BE2C (cell line): ENCODE measurements around the gene BTBD17.

Experiments used
- DNase-seq: peaks from one replicate; pipeline ENCODE4 v3.0.0-alpha.2; 2020
- H3K27me3 ChIP-seq: fragments of 250-450 bp; sonication (Bioruptor Pico); 2 replicates; pipeline ENCODE4 v1.5.1; 2020; ENCODE audit warnings: mild to moderate bottlenecking
- H3K36me3 ChIP-seq: fragments of 250-450 bp; sonication (Bioruptor Pico); 2 replicates; pipeline ENCODE4 v1.5.1; 2020; ENCODE audit warnings: mild to moderate bottlenecking
- H3K4me1 ChIP-seq: fragments of 250-450 bp; sonication (Bioruptor Pico); 2 replicates; pipeline ENCODE4 v1.5.1; 2020
- H3K4me3 ChIP-seq: 2 replicates; pipeline ENCODE4 v1.5.1; 2011; ENCODE audit warnings: low read depth, low read length
- H3K9me3 ChIP-seq: fragments of 250-450 bp; sonication (Bioruptor Pico); 2 replicates; pipeline ENCODE4 v1.5.1; 2020
- TF ChIP-seq, protein P1 (sequence below): IDR thresholded peaks from 2 replicates; pipeline ENCODE4 v1.5.1; 2012; ENCODE audit warnings: mild to moderate bottlenecking, low read depth, low read length

Gene BTBD17

DNA sequence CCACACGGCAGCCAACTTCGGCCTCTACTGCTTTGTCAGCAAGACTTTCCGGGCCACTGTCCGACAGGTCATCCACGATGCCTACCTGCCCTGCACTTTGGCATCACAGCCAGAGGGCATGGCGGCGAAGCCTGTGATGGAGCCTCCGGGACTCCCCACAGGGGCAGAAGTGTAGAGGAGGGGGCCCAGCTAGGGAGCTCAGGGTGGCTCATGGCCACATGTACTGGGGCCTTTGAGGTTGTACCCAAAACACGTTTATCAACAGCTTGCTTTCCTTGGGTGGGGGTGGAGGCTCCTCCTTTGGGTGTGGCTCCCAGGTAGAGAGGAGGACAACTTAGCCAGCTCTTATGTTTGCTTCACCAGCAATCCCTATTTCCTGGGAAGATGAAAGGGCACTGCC lies 10.8 kb upstream of the BTBD17 start:
- Histone ChIP-seq H3K4me1 (no peaks in the 10 kb centered on the region), H3K4me3 (no peak overlapping the region), H3K27me3 (peaks cover 21% of the 10 kb centered on the region), H3K9me3 (no peaks in the 10 kb centered on the region), H3K36me3 (no peaks in the 10 kb centered on the region)
- DNase-seq, result no peak
- TF ChIP-seq, protein P1, sequence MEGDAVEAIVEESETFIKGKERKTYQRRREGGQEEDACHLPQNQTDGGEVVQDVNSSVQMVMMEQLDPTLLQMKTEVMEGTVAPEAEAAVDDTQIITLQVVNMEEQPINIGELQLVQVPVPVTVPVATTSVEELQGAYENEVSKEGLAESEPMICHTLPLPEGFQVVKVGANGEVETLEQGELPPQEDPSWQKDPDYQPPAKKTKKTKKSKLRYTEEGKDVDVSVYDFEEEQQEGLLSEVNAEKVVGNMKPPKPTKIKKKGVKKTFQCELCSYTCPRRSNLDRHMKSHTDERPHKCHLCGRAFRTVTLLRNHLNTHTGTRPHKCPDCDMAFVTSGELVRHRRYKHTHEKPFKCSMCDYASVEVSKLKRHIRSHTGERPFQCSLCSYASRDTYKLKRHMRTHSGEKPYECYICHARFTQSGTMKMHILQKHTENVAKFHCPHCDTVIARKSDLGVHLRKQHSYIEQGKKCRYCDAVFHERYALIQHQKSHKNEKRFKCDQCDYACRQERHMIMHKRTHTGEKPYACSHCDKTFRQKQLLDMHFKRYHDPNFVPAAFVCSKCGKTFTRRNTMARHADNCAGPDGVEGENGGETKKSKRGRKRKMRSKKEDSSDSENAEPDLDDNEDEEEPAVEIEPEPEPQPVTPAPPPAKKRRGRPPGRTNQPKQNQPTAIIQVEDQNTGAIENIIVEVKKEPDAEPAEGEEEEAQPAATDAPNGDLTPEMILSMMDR, result no peak

DNA sequence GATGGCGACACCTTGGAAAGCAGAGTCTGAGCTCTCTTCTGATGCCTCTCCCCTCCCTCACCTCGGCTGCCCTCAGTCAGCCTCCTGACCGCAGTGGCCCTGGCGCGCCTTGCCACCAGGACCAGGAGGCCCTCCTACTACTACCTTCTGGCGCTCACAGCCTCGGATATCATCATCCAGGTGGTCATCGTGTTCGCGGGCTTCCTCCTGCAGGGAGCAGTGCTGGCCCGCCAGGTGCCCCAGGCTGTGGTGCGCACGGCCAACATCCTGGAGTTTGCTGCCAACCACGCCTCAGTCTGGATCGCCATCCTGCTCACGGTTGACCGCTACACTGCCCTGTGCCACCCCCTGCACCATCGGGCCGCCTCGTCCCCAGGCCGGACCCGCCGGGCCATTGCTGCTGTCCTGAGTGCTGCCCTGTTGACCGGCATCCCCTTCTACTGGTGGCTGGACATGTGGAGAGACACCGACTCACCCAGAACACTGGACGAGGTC lies 10.0 kb upstream of the BTBD17 start:
- Histone ChIP-seq H3K27me3 (peaks cover 21% of the 10 kb centered on the region), H3K4me3 (no peak overlapping the region), H3K4me1 (no peaks in the 10 kb centered on the region), H3K36me3 (no peaks in the 10 kb centered on the region), H3K9me3 (no peaks in the 10 kb centered on the region)
- TF ChIP-seq, protein P1, result no peak
- DNase-seq, result no peak

DNA sequence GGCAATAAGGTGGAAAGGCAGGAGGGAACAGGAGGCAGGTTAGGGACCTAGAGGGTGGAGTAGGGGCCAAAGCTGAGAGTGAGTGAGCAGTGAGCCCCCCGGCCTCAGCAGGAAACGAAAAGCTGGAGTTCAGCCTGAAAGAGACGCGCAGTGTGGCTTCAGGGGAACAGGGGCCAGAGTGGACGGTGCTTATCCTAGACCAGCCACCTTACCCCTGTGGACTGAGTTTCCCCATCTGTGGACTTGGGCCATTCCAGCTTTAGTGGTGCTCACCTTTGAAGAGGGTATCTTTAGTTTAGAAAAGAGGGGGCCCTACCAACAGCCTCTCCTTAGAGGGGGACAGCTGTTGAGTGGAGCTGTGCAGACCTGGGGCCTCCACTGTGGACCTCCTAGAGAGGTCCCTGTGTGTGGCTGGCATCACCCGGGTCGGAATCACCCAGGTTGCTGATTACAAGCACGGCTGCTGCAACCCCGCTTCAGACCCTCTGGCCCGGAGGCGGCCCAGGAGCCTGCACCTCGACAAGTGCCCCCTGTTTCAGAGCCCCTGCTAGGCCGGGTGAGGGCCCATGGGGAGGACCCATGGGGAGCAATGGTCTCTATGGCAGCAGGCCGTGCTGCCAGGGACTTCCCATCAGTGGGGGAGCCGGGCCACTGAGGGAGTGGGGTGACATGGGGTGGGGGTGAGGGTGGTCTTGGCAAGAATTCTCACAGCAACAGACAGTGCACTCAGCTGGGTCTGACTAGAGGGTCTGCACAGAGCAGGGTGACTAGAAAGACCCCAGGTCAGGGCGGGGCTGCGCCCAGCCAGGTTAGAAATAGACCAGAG lies 8.2 kb upstream of the BTBD17 start:
- Histone ChIP-seq H3K4me1 (no peaks in the 10 kb centered on the region), H3K36me3 (no peaks in the 10 kb centered on the region), H3K4me3 (no peak overlapping the region), H3K27me3 (peaks cover 3% of the 10 kb centered on the region; the same call in 1 of the 2 replicates), H3K9me3 (no peaks in the 10 kb centered on the region)
- DNase-seq, result no peak
- TF ChIP-seq, protein P1, result no peak

DNA sequence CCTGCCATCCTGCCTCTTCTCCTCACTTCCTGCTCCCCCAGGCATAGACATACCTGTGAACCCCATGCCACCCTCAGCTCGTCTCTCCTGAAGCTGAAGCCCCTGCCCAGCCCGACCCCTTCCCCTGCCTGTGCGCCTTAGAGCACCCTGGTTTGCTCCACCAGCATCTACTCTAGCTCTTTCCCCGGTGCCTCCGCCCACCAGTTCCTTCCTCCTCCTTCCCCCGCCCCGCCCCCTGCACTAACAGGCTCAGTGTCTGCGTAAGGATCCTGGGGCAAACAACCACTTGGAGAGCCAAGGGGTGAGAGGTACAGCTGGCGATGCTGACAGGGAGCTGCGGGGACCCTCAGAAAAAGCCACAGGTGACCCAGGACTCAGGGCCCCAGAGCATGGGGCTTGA lies 7.6 kb upstream of the BTBD17 start:
- no peaks in the 10 kb centered on the region for H3K27me3 ChIP-seq
- H3K36me3 ChIP-seq, result no peaks in the 10 kb centered on the region
- DNase-seq, result no peak
- no peak overlapping the region for H3K4me3 ChIP-seq
- TF ChIP-seq, protein P1, result no peak
- H3K4me1 ChIP-seq, result no peaks in the 10 kb centered on the region
- no peaks in the 10 kb centered on the region for H3K9me3 ChIP-seq

DNA sequence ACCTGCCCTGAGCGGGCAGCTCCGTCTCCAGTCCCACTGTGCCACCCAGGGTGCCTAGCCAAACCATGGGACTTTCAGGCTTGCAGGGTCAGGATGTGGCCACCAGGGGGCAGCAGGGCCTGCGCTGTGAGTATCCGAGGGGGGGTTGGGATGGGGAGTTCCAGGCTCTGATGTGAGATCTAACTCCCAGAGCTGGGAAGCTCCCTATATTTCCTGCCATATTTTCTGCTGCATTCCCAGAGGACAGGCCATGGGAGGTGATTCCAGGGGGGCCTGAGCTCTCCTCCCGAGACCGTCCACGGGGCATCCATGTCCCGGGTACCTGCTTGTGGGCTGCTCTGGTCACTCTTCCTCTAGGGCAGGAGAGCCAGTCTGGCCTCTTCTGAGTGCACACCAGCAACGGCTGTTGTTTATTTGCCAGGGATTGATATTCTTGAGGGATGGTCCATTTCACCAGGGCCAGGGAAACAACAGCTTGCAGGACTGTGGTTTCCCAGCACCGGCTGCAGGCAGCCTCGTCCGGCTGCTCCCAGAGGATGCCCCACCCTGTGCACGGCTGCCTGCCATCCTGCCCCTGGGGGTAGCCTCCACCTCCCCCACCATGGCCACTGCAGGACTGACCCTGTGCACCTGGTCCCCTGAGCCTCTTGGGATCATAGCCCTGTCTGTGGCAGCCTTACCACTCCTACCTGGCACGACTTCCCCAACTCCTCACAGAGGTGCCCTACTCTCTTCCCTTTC lies 6.8 kb upstream of the BTBD17 start:
- TF ChIP-seq, protein P1, result peak; percentile 94
- DNase-seq, result peak; percentile 73
- Histone ChIP-seq H3K9me3 (no peaks in the 10 kb centered on the region), H3K4me3 (peak overlapping the region; percentile 16), H3K4me1 (no peaks in the 10 kb centered on the region), H3K27me3 (no peaks in the 10 kb centered on the region), H3K36me3 (no peaks in the 10 kb centered on the region)
